ENCODE data around the gene TCAP.

Gene TCAP

DNA sequence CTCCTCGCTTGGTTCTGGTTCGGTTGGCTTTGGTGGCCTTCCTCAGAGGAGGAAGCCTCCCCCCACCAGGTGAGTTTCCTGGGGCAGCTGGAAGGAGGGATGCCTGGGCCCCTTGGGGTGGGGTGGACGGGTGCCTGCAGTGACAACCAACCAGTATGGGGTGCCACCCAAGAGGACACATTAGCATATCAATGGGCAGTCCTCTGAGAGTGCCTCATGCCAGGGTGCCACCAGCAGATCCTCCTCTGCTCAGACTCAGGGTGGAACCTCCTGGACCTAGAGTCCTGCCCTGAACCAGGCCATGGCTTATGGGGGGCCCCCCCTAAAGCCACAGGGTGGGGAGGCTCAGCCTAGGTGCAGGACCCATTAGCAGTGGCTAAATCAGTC is 35.7 kb upstream of the TCAP start:
- no peak for DNase-seq

DNA sequence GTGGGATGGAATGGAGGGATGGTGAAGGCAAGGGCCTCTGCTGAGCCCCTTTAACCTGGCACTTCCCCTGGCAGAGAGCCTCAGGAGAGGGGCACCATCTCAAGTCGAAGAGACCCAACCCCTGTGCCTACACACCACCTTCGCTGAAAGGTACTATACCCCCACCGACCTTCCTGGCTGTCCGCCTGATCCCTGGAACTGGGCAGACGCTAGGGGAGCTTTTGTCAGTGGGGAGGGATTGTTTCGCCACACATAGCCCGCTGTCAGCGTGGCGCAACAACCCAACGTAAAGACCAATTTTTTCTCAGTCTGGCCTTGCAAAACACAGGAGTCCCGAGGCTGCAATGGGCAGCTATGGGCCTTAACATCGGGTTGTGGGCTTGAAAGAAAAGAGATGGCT is 35.3 kb upstream of the TCAP start:
- DNase-seq, result no peak

DNA sequence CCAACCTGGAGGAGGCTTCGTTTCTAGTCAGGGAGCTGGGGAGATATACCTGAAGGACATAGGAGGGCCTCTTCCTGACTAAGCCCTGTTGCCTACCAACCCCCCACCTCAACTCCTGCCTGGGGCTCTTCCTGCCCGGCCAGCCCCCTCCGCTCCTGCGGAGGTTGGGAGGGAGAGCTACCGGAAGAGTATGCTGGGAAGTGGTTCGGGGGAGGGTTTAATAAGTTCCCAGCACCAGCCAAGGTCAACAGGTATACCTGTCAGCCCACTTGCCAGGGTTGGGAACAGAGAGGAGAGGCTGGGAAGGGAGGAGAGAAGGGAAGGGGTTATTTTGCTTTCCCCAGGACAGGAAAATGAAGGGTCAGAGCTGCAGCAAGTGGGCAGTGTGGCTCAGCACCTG is 33.7 kb upstream of the TCAP start:
- no peak for DNase-seq

DNA sequence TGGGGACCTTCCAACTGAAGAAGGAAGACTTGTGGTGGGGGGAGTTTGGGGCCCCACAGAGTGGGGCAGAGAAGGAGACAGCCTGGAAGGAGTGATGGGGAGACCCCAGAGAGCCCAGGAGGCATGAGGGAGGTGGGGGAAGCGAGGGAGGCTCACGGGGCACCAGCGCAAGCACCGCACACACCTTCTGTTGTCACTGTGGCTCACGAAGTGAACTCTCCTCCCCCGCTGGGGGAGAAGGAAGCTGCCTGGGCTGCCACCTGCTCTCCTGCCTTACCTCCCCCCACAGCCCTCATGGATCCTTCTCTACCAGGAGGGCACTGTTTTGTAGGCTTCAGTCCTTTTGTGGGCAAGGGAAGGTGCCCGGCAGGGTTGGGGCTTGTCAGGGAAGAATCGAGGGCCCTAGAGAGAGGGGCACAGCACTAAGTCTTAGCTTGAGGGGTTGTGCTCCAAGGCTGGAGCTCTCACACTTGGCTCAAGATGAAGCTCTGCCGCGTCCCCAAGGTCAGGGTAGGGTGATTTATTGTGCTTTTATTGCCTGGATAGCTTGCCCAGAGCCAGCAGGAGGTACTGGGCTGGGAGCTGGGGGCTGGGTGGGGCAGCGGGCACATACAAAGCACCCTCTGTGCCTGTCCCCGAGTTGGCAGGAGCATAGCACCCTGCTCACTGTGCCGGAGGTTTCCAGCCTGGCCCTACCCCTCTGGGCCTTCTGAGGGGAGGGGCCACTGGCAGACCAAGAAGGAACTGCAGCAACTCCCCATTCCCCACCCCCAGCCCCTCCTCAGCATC is 32.8 kb upstream of the TCAP start:
- DNase-seq, result no peak

DNA sequence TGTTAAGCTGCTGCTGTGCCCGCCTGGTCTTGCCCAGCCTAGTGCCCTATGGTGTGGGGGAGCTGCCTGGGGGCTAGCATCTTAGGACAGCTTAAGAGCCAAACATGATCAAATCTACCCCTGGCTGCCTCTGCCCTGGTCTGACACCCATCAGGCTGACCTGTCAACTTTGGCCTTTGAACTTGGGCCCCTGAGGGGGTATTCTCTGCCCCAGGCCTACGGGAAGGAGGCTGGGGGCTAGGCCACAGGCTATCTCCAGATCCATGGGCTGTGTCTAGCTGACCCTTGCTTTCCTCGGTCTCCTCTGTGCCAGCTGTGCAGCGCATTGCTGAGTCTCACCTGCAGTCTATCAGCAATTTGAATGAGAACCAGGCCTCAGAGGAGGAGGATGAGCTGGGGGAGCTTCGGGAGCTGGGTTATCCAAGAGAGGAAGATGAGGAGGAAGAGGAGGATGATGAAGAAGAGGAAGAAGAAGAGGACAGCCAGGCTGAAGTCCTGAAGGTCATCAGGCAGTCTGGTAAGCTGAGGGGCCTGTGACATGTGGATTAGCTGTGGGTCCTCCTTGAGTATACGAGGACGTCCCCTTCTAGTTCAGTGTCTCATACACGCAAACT is 31.5 kb upstream of the TCAP start:
- no peak for DNase-seq

DNA sequence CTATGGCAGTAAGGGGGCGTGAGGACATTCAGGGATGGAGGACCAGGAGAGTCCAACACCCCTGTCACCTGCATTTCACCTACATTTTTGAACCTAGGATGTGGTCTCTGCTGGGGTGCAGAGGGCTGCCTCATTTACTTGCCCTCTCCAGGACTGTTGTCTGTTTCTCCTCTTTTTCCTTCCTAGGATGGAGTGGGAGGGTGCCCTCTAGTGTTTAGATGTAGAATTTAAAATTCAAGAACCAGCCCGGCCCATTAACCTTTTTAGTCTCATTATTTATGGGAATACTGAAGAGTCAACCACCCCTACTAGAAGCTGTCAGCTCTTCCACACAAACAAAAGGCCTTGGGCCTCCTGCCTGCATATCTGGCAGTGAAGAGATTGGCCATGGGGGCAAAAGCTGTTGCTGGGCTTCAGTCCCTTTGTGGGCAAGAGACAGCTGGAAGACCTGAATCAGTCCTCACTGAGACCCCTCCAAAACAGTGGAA is 30.7 kb upstream of the TCAP start:
- DNase-seq, result peak in 2 of 5 experiments; percentile 22 to 40

DNA sequence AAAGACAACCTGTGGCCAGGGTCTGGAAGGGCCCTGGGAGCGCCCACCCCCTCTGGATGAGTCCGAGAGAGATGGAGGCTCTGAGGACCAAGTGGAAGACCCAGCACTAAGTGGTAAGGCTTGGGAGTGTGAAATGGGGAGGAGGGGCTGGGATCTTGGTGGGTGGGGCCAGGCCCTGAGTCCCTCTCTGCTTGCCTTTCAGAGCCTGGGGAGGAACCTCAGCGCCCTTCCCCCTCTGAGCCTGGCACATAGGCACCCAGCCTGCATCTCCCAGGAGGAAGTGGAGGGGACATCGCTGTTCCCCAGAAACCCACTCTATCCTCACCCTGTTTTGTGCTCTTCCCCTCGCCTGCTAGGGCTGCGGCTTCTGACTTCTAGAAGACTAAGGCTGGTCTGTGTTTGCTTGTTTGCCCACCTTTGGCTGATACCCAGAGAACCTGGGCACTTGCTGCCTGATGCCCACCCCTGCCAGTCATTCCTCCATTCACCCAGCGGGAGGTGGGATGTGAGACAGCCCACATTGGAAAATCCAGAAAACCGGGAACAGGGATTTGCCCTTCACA is 29.5 kb upstream of the TCAP start:
- no peak for DNase-seq

DNA sequence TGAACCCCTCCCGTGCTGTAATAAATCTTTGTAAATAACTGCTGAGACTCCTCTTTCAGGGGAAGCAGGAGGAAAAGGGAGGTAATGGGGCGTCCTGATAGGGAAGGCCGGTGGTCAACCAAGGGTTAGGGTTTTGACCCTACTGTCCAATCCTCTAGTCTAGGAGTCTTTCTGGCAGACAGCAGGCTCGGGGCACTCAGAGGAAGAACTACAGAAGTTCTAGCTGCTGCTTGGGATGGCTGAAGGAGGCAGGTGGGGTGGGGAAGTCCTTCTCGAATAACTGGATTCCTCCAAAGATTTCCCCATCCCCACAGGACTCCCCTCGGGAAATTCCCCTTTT is 28.6 kb upstream of the TCAP start:
- no peak for DNase-seq

DNA sequence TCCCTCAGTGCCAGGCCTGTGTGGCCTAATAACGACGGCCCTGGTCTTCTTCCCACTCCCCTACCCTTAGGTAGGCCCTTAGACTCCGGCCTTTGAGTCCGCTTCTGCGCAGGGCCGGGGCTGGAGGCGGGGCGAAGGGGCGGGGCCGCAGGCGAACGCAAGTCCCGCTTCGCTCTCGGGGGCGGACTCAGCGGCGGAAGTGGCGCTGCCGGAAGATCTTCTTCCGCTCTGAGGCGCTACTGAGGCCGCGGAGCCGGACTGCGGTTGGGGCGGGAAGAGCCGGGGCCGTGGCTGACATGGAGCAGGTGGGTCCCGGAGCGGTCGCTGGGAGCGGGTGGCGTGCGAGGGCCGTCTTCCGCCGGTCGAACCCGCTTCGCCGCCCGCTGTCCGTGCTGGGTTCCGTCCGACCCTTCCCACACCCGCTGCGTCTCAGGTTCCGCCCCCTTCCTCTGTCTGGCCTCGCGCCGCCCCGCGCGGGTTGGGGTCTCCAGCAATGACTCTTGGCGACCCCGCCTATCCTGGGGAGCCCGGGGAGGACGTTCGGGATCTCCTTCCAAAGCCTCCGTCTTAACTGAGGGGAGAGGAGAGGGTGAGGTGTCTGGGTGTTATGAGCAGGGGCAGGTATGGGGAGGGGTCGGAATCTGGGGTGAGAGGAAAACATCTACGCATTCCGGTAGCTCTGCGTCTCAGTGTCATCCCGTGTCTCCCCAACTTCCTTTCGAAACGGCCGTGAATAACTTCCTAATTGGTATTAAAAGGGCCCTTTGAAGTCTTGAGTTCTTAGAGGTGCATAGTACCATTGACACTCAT is 28.0 kb upstream of the TCAP start, which contains the start of gene STARD3:
STARD3 (plus strand) TSS at position 218 of the 810 bp plus-strand sequence. CDS start 16,388 bp downstream, outside the sequence.
- peak; percentile 82 to 94 (median 88) for DNase-seq

DNA sequence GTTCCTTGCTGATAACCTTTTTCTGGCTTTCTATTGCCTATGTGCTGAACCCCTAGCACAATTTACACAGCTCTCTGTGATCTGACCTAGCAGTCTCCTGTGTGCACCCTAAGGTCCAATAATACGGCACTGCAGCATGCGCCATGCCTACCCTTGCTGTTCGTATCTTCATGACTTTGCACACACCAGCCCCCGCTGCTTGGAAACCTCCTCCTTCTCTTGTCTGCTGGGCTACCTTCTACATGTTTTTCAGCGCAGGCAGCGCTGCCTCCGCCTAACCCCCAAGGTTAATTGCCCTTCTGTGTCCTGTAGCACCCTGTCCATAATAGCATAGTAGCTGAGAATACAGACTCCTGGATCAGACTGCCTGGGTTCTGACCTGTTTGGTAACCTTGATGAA is 26.8 kb upstream of the TCAP start:
- DNase-seq, result no peak

DNA sequence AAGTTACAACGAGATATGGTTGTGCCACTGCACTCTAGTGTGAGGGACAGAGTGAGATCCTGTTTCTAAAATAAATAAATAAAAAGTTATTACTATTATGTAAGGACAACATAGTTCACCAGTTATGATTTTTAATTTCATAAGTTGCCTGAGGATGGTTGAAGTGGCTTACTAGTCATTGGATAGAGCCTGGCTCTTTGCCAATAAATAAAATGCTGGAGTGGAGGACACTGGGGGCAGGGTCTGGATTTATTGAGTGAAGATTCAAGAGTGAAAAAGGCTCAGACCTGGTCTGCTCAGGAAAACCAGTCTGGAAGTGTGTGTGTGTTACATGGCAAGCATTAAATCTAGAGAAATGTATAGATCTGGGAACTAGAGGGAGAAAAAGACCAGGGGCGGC is 26.1 kb upstream of the TCAP start:
- no peak for DNase-seq

DNA sequence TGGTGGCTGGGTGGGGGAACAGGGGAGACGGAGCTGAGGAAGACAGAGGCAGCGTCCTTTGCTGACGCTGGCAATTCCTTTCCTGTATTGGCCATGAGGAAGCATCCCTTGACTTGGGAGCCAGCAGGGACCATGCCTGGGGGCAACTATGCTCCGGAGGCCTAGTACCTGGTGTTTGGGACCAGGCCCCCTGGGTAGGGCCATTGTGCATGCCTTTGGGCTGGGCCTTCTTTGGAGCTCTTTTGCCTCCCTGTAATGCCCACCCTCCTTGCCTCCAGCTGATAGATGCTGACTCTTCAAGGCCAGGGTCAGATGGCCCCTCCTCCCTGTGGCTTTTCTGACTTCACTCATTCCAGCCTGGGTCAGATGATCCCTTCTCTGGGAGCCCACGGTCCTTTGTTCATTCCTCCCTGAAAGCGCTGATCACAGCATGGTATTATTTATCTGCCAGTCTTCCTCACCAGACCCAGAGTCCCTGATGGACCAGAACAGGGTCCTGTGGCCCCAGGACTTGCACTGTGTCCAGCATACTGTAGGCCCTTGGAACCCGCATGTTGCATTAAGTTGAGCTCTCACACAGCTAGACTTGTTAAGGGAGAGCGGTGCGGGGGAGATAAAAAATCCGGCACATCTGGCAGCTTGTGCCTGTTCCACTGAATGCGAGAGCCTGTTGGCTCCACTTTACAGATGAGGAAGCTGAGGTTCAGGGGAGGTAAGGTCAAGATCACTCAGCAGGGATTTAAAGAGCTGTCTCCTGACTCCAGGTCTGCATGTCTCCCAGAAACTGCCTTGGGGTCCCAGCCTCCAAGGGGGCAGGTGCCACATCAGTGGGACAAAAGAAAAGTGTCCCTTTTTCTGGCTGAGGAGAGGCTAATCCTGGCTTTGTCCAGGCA is 25.3 kb upstream of the TCAP start:
- DNase-seq, result no peak

DNA sequence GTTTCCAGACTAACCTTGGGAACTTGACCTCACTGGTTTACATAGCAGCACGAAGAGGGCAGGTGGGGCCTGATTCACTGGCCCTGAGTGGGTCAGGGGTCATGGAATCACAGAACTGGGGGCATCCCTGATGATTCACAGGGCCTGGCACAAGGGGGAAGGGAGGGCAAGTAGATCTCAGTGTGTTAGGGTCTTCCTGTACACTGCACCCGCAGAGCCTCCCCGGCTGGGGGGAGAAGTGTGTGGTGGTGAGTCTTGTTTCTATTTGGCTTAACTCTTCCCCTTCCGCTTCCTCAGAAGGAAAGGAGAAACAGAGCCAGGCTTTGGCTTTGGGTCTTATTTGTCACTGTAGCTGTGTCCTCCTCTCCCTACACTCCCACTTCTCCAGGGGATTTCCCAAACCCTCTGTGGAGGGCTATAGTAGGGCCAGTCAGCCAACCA is 24.5 kb upstream of the TCAP start:
- DNase-seq, result no peak

DNA sequence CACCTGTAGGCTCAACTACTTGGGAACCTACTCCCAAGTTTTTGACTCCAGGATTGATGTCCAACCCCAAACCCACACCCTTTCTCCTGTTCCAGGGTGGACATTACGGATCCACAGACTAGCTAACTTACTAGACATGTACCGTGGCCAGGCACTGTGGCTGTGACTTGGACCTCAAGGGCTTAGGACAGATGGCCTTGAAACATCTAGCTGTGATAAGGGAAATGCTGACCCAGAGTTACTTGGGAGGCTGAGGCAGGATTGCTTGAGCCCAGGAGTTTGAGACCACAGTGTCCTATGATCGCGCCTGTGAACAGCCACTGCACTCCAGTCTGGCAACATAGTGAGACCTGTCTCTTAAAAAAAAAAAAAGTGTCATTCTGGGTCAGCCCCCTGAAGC is 24.1 kb upstream of the TCAP start:
- no peak for DNase-seq

DNA sequence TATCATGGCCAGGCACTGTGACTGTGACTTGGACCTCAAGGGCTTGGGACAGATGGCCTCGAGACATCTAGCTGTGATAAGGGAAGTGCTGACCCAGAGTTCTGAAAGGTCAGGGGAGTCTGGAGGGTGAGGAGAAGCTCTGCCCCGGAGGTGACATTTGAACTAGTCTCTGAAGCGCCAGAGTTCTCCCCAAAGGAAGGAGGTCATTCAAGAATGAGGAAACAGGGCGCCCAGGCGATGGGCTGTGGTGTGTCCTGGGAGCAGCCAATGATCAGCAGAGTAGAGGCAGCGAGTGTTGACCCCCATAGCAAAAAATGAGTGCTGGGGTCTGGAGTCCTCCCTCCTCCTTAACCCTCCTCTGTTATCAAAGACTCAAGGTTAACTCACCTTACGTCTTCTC is 23.3 kb upstream of the TCAP start:
- no peak for DNase-seq

DNA sequence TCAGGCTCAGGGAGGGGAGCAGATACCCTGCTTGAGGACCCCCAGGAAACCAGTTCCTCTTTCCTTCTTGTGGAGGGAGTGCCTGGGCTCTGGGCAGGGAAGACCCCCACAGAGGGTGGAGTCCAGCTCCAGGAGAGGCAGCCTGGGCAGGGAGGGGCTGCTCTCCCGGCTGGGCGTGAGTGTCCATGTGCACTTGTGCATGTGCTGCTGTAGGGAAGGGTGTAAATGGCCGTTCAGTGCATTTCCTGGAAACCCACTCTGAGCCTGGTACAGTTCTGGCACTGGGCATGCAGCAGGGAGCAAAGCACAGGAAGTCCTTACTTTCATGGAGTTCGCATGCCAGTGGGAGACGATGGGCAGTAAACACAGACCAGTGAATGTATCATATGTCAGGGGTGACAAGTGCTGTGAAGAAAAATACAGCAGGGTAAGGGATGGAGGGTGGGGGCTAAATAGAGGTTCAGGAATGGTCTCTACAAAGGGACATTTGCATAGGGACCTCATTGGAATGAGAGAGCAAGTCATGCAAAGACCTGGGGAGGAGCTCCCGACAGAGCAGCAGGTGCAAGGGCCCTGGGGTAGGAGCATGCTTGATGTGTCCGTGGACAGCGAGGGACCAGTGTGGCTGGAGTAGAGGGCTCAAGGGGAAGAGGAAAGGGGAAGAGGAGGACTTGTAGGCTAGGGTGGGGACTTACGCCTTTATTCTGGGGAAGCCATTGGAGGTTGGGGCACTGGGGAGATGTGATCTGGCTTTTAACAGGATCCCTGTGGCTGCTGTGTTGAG is 22.7 kb upstream of the TCAP start:
- DNase-seq, result no peak

DNA sequence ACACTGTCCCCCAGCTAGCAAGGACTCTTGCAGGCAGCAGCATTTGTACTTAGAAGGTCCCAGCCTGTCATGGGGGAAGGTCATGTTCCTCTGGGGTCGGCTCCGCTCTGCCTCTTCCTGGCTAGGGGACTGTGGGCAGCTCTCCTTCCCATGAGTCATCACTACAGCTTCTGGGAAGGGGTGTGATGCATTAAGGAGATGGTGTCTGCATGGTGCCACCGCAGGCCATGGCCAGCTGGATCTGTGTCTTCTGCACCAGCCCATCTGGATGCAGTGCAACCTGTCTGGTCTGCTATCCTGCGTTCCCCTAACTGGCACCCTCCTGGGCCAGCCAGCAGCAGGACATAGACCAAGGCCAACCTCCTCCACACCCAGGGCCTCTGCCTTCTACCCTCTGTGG is 21.9 kb upstream of the TCAP start:
- no peak for DNase-seq

DNA sequence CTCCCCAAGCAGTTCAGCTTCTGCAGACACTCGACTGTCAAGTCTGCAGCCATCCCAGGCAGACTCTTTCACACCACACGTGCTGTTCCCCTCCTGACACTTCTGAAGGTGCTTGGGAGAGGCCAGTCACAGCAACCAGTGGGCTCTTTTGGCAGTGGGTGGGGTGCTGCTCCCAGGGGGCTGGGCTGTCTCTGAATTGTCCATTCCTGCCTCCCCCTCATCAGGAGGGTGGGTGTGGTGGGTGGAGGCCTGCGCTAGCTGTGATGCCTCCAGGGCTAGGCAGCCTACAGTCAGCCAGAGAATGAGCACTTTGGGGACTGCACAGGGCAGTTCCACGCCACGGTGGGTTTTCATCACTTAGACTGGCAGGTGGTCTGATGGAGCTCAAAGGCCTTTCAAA is 17.9 kb upstream of the TCAP start:
- no peak for DNase-seq

DNA sequence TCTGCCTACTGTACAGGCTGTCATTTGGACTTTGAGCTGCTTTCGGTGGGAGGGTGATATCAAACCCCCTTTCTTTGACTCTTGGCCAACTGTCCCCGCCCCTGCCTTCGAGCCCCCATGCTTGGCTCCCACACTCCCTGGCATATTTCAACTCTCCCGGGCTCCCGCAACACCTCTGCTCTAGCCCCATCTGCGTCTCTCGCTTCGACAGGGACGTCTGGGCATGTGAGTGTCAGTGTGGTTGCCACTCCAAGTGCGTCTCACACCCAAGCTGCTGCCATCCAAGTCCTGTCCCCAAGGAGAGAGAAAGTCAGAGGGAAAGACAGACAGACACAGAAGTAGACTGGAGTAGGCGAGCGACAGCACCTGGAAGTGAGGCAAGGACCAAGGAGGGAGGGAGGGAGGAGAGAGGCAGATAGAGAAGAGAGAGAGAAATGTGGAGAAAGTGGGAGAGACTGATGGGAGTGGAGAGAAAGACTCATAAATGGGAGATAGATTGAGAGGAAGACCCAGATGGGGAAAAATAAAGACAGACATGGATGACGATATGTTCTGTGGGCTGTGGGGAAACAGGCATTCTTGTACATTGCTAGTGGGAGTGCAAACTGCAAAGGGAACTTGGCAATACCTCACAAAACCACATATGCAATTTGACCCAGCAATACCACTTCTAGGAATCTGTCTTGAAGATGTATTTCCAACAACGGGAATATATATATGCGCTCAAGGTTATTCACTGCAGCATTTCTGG is 16.4 kb upstream of the TCAP start:
- DNase-seq, result no peak

DNA sequence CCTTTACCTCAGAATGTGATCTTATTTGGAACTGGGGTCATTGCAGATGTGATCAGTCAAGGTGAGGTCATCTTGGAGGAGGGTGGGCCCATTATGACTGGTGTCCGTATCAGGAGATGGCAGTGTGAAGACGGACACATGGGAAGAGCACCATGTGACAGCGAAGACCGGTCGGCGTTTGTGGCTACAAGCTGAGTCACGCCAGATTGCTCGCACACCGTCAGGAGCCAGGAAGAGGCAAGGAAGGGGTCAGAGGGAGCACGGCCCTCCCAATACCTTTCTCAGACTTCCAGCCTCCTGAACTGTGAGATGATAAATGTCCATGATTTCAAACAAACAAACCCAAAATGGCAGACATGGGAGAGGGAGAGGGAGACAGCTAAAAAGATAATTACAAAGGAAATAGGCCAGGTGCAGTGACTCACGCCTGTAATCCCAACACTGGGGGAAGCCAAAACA is 15.0 kb upstream of the TCAP start:
- no peak for DNase-seq
